ENCODE measurements around the gene SND1. TPM values are rescaled to one million over a fixed set of nuclear protein-coding genes. Genes with fewer than 3 reads are reported as not detected.

SND1 gene
- total and polyA plus RNA-seq, 2 of the 4 experiments (the other 2 are of a cell fraction) = 154 to 294 TPM

GRCh38 chr7:127702052-127702652 lies 50.2 kb downstream of the SND1 start:
- H2AK5ac ChIP-seq (ENCODE audit: low read depth, low read length) = no peak overlapping the region
- H3K4me2 ChIP-seq (ENCODE audit: low read depth, low read length) = no peak overlapping the region
- no CpG with 5 or more reads among the region's 6 CpGs for whole genome bisulfite sequencing, 2 experiments (ENCODE audit: extremely low coverage in 2 of 2, insufficient read length in 1 of 2)
- H3K79me1 ChIP-seq (ENCODE audit: low read depth in 1 of 2, low read length in 2 of 2) = peaks cover 51 to 73% of the 10 kb centered on the region in 2 experiments
- no TSS peak for BruUV-seq (replicated peaks)
- H3K18ac ChIP-seq (ENCODE audit: low read depth, low read length) = no peak overlapping the region
- H3K4me3 ChIP-seq (ENCODE audit: insufficient read depth, low read depth, low read length) = no peak overlapping the region
- H2BK120ac ChIP-seq (ENCODE audit: low read depth, low read length) = no peak overlapping the region
- TF ChIP-seq CEBPB (IDR thresholded peaks at IDR 0.05; ENCODE audit: low read depth, low read length) = no peak
- H3K14ac ChIP-seq (replicated peaks; ENCODE audit: low read depth, low read length) = no peak overlapping the region
- no peak overlapping the region for H3K4ac ChIP-seq (ENCODE audit: low read depth, low read length)
- H3K56ac ChIP-seq (ENCODE audit: extremely low read depth, insufficient read depth, low read length) = no peak overlapping the region
- no peak overlapping the region for H2BK5ac ChIP-seq (ENCODE audit: low read depth, low read length, poor library complexity, severe bottlenecking)
- H3K9ac ChIP-seq (ENCODE audit: low read depth, low read length) = no peak overlapping the region
- intact Hi-C loops (cut with micrococcal nuclease) = no loop called here
- no peak for ATAC-seq (ENCODE audit: low read depth)
- no peak overlapping the region for H2BK20ac ChIP-seq (ENCODE audit: low read depth, low read length)
- no peak overlapping the region for H4K5ac ChIP-seq (ENCODE audit: low read depth, low read length)
- ChIA-PET POLR2A (ENCODE audit: unreplicated experiment) (no interaction called here), CTCF (no interaction called here)
- no peaks in the 10 kb centered on the region for H3K9me3 ChIP-seq (ENCODE audit: control insufficient read depth, insufficient read depth, low read length)
- no peak overlapping the region for H4K8ac ChIP-seq (ENCODE audit: low read depth in 2 of 2, low read length in 2 of 2)
- no peak overlapping the region for H2BK15ac ChIP-seq (ENCODE audit: low read depth, low read length)
- no peak overlapping the region for H4K91ac ChIP-seq (ENCODE audit: insufficient read depth, low read depth, low read length)
- no peak overlapping the region for H3K23ac ChIP-seq (ENCODE audit: low read depth, low read length)
- no peaks in the 10 kb centered on the region for H3K27me3 ChIP-seq (ENCODE audit: control insufficient read depth, insufficient read depth, low read length)
- peaks cover 4% of the 10 kb centered on the region; the same call in 1 of the 2 replicates for H3K4me1 ChIP-seq (ENCODE audit: control insufficient read depth, insufficient read depth, low read length)
- peaks cover 24% of the 10 kb centered on the region for H4K20me1 ChIP-seq (ENCODE audit: insufficient read depth, low read length)
- H3K36me3 ChIP-seq (ENCODE audit: control insufficient read depth, insufficient read depth, low read length) = peaks cover 34% of the 10 kb centered on the region
- H2AK9ac ChIP-seq (replicated peaks; ENCODE audit: low read depth, low read length, poor library complexity) = no peak overlapping the region
- in situ Hi-C loops (cut with MboI; ENCODE audit: low sequenced_read_pairs) = loop anchor here (25.0 kb wide), 1 partner anchor 360 kb away; no protein-coding TSS in a partner anchor
- DNase-seq = no peak
- H3K27ac ChIP-seq (ENCODE audit: insufficient read depth, low read length) = no peak overlapping the region
- peaks cover 7% of the 10 kb centered on the region for H3K9me1 ChIP-seq (ENCODE audit: insufficient read depth, low read length)
- no peak overlapping the region for H2AFZ ChIP-seq (replicated peaks; ENCODE audit: low read length, poor library complexity)
- dilution Hi-C loops (cut with HindIII; ENCODE audit: low sequenced_read_pairs, unreplicated experiment) = no loop called here
